Measurements from ENCODE around the gene ARX. TPM values are rescaled to one million over a fixed set of nuclear protein-coding genes. Genes with fewer than 3 reads are reported as not detected.

The ARX gene
- total and polyA plus RNA-seq, 2 of the 8 experiments (the other 6 are each of a cell fraction or from before 2014, with no cell fraction given): not detected

- TF ChIP-seq TCF12 (IDR thresholded peaks at IDR 0.05; ENCODE audit: low read depth, low read length) (no peak), SUZ12 (IDR thresholded peaks at IDR 0.05; ENCODE audit: low read length) (peak; percentile 75; the same call in 1 of the 2 replicates), CBX8 (IDR thresholded peaks at IDR 0.05; ENCODE audit: borderline replicate concordance, low read depth, low read length) (no peak), RAD21 (IDR thresholded peaks at IDR 0.05 in 1 of 2, conservative IDR thresholded peaks at IDR 0.05 in 1 of 2; ENCODE audit: low read depth in 2 of 2, low read length in 2 of 2) (peak in 1 of 2 experiments; percentile 26; a peak in 2 of 4 replicates), SP4 (IDR thresholded peaks at IDR 0.05; ENCODE audit: low read length) (no peak), SRF (IDR thresholded peaks at IDR 0.05; ENCODE audit: low read depth, low read length) (no peak), HDAC6 (IDR thresholded peaks at IDR 0.05; ENCODE audit: low read depth, low read length) (no peak), KDM5A (IDR thresholded peaks at IDR 0.05; ENCODE audit: low read length) (no peak), RBBP5 (IDR thresholded peaks at IDR 0.05; ENCODE audit: borderline replicate concordance, low read depth, low read length) (no peak), TAF1 (IDR thresholded peaks at IDR 0.05; ENCODE audit: low read depth, low read length) (no peak), BCL11A (IDR thresholded peaks at IDR 0.05; ENCODE audit: low read depth in 2 of 2, low read length in 2 of 2) (no peak), PHF8 (conservative IDR thresholded peaks at IDR 0.05; ENCODE audit: low read depth, low read length) (no peak), NRF1 (IDR thresholded peaks at IDR 0.05; ENCODE audit: low read depth, low read length) (no peak), MAFK (IDR thresholded peaks at IDR 0.05; ENCODE audit: low read depth, low read length) (no peak), CTCF (IDR thresholded peaks at IDR 0.05; ENCODE audit: control extremely low read depth in 1 of 3, insufficient read depth in 1 of 3, low read depth in 1 of 3, low read length in 3 of 3) (peak in 2 of 3 experiments; percentile 20 to 39; a peak in 3 of 4 replicates), EZH2 (IDR thresholded peaks at IDR 0.05; ENCODE audit: low read depth, low read length, severe bottlenecking) (peak; percentile 79)
Measured at GRCh38 chrX:25022499-25023325, 6.9 kb upstream of the ARX start (continued).
